ENCODE measurements around the gene ITGA3.

ITGA3 gene

DNA sequence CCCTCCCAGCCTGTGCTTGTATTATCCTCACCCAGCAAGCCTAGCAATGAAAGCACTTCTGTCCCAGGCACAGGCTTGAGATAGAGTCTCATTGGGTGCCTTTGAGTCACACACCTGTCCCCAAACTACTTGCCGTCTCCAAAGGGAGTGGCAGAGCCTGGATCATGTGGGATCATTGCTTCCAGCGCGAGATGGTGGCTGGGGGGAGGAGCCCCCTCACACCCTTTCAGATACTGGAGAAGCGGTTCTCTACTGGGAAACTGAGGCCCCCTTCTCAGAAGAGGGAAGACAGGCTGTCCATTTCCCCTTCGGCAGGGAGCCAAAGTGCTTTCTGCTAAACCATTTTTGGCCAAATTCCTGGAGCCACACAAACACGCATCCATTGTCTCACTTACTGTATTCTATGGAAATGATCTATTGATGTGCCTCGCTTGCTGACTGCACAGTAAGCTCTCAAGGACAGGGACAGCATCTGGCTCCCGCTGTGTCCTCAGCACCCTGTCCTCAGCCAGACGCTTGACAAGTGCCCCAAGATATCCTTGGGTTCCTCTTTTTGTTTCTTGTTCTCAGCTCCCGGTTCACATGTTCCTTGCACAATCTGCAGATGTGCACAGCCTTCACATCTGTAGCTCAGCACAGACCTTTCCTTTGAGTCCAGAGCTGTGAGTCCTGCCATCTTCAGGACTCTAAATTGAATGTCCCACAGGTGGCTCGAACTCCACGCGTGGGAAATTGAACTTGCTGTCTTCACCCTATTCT lies 34.9 kb upstream of the ITGA3 start:
- no peak for TF ChIP-seq TCF12 (IDR thresholded peaks at IDR 0.05; ENCODE audit: low read depth)
- no peak for TF ChIP-seq CEBPB (IDR thresholded peaks at IDR 0.05)
- no peak for TF ChIP-seq FOXM1 (IDR thresholded peaks at IDR 0.05; ENCODE audit: borderline replicate concordance, low read depth)
- TF ChIP-seq NFIC (IDR thresholded peaks at IDR 0.05), result no peak
- TF ChIP-seq RAD21 (IDR thresholded peaks at IDR 0.05; ENCODE audit: low read depth), result no peak
- no peak for TF ChIP-seq TEAD4 (IDR thresholded peaks at IDR 0.05)
- TF ChIP-seq, protein P1, sequence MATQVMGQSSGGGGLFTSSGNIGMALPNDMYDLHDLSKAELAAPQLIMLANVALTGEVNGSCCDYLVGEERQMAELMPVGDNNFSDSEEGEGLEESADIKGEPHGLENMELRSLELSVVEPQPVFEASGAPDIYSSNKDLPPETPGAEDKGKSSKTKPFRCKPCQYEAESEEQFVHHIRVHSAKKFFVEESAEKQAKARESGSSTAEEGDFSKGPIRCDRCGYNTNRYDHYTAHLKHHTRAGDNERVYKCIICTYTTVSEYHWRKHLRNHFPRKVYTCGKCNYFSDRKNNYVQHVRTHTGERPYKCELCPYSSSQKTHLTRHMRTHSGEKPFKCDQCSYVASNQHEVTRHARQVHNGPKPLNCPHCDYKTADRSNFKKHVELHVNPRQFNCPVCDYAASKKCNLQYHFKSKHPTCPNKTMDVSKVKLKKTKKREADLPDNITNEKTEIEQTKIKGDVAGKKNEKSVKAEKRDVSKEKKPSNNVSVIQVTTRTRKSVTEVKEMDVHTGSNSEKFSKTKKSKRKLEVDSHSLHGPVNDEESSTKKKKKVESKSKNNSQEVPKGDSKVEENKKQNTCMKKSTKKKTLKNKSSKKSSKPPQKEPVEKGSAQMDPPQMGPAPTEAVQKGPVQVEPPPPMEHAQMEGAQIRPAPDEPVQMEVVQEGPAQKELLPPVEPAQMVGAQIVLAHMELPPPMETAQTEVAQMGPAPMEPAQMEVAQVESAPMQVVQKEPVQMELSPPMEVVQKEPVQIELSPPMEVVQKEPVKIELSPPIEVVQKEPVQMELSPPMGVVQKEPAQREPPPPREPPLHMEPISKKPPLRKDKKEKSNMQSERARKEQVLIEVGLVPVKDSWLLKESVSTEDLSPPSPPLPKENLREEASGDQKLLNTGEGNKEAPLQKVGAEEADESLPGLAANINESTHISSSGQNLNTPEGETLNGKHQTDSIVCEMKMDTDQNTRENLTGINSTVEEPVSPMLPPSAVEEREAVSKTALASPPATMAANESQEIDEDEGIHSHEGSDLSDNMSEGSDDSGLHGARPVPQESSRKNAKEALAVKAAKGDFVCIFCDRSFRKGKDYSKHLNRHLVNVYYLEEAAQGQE (IDR thresholded peaks at IDR 0.05; ENCODE audit: low read depth), result no peak
- no peak for TF ChIP-seq CREB1 (IDR thresholded peaks at IDR 0.05; ENCODE audit: low read depth)
- no peak for TF ChIP-seq YY1 (IDR thresholded peaks at IDR 0.05; ENCODE audit: low read depth)
- TF ChIP-seq EP300 (IDR thresholded peaks at IDR 0.05; ENCODE audit: borderline replicate concordance), result no peak
- TF ChIP-seq EGR1 (IDR thresholded peaks at IDR 0.05), result no peak
- TF ChIP-seq ZBTB7A (IDR thresholded peaks at IDR 0.05; ENCODE audit: low read depth), result no peak
- no peak for TF ChIP-seq TAF1 (IDR thresholded peaks at IDR 0.05; ENCODE audit: low read depth)
- no peak for TF ChIP-seq MAX (IDR thresholded peaks at IDR 0.05)
- no peak for TF ChIP-seq USF1 (IDR thresholded peaks at IDR 0.05)

DNA sequence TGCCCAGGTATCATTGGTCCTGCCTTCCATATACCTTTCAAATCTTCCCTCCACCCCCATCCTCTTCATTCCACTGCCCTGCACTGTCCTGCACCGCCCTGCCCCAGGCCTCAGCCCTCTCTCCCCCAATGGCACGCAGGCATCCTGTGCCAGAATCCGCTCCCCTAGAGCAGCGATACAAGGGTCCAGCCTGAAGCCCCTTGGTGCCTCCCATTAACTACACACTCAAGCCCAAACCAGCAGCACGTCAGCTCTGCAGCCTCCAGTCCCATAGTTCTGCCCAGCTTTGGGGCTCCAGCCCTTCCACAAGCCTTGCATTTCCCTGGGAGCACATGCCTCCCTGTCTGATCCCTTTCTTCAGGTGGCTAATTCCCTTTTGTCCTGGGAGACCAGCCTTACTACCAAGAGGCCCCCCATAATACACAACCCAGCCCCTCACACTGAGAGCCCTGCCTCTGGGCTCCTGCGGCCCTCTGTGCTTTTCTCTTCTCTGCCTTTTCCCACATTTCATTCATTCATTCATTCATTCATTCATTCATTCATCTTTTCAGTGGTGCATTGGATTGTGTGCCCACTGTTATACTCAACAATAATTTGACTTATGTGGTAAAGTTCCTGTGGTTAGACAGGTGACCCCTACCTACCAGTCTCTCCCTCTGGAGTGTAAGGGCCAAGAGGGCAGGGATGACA lies 34.1 kb upstream of the ITGA3 start:
- TF ChIP-seq USF1 (IDR thresholded peaks at IDR 0.05) (no peak), CREB1 (IDR thresholded peaks at IDR 0.05; ENCODE audit: low read depth) (no peak), TAF1 (IDR thresholded peaks at IDR 0.05; ENCODE audit: low read depth) (no peak), TCF12 (IDR thresholded peaks at IDR 0.05; ENCODE audit: low read depth) (no peak), EGR1 (IDR thresholded peaks at IDR 0.05) (no peak), FOXM1 (IDR thresholded peaks at IDR 0.05; ENCODE audit: borderline replicate concordance, low read depth) (no peak), TEAD4 (IDR thresholded peaks at IDR 0.05) (no peak), ZBTB7A (IDR thresholded peaks at IDR 0.05; ENCODE audit: low read depth) (no peak), CEBPB (IDR thresholded peaks at IDR 0.05) (no peak)
- TF ChIP-seq, protein P1 (IDR thresholded peaks at IDR 0.05; ENCODE audit: low read depth), result no peak

GRCh38 chr17:50022463-50023130 lies 33.3 kb upstream of the ITGA3 start:
- no peak for TF ChIP-seq USF1 (IDR thresholded peaks at IDR 0.05)
- TF ChIP-seq FOXM1 (IDR thresholded peaks at IDR 0.05; ENCODE audit: borderline replicate concordance, low read depth), result no peak

DNA sequence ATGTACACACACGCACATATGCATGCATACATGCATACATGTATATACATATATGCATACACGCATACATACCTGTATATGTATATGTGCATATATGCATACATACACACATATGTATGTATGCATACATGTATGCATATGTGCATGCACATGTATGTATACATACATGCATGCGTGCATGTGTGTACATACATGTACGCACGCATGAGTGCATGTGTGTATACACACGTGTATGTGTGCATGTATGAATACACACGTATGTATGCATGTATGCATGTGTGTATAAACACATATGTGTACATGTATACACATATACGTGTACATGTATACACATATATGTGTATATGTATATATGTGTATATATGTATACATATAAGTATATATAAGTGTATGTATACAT lies 32.4 kb upstream of the ITGA3 start:
- TF ChIP-seq TEAD4 (IDR thresholded peaks at IDR 0.05), result no peak

- TF ChIP-seq MAX (IDR thresholded peaks at IDR 0.05), result no peak
- TF ChIP-seq ZBTB7A (IDR thresholded peaks at IDR 0.05; ENCODE audit: low read depth), result no peak
- TF ChIP-seq TCF12 (IDR thresholded peaks at IDR 0.05; ENCODE audit: low read depth), result no peak
- no peak for TF ChIP-seq YY1 (IDR thresholded peaks at IDR 0.05; ENCODE audit: low read depth)
- TF ChIP-seq TAF1 (IDR thresholded peaks at IDR 0.05; ENCODE audit: low read depth), result no peak
These were observed 31.1 kb upstream of the ITGA3 start for GRCh38 chr17:50024808-50025207.
